Activated CD4-positive, alpha-beta T cell treated with anti-CD3 and anti-CD28 coated beads for 36 hours (primary cell): Measurements from ENCODE around the gene ERGIC1. TPM values are rescaled to one million over a fixed set of nuclear protein-coding genes. Genes with fewer than 3 reads are reported as not detected.

Experiments used
- ATAC-seq: fragments of 200-7000 bp; cut with Tn5 transposase; one replicate; pipeline ENCODE4 v1.10.0; 2021; ENCODE audit warnings: mild to moderate bottlenecking, moderate library complexity
- CTCF ChIA-PET: fragments of 350-600 bp; sonication (Branson Sonifier 250); formaldehyde crosslinking; loops from one replicate; lab custom pipeline; 2021; ENCODE audit warnings: antibody characterized with exemption; lab: Charles Lee
- POLR2A ChIA-PET: fragments of 350-600 bp; sonication (Branson Sonifier 250); formaldehyde crosslinking; loops from one replicate; lab custom pipeline; 2021; ENCODE audit warnings: antibody characterized with exemption, inconsistent platforms; lab: Charles Lee
- DNase-seq: peaks from one replicate; pipeline ENCODE4 v3.0.0-alpha.2; 2020
- H3K27ac Mint-ChIP-seq: one replicate; pipeline ENCODE4 v1.8.0; 2021; ENCODE audit warnings: mixed read lengths
- H3K27me3 Mint-ChIP-seq: one replicate; pipeline ENCODE4 v1.8.0; 2021; ENCODE audit warnings: mixed read lengths
- H3K36me3 Mint-ChIP-seq: one replicate; pipeline ENCODE4 v1.8.0; 2021; ENCODE audit warnings: low read depth, mixed read lengths
- H3K4me1 Mint-ChIP-seq: one replicate; pipeline ENCODE4 v1.8.0; 2021; ENCODE audit warnings: mixed read lengths
- H3K4me3 Mint-ChIP-seq: one replicate; pipeline ENCODE4 v1.8.0; 2021; ENCODE audit warnings: mild to moderate bottlenecking, moderate library complexity, mixed read lengths
- H3K9me3 Mint-ChIP-seq: one replicate; pipeline ENCODE4 v1.8.0; 2021; ENCODE audit warnings: low read depth, mixed read lengths
- intact Hi-C, 2 experiments: fragments of 100-400 bp; cut with DNase I in 1 of 2; cut with micrococcal nuclease in 1 of 2; formaldehyde crosslinking; loops; one replicate each; pipeline versions ENCODE4 v1.14.2 to v1.15.1; 2022 to 2024; cut with DNase I, micrococcal nuclease
- total RNA-seq, 2 experiments: library from RNA; stranded (reverse); gene quantifications; one replicate each; pipeline ENCODE4 v1.2.3, GENCODE V29; 2021

The ERGIC1 gene
- total RNA-seq, 2 experiments from 2014 or later: 40.3 to 50.0 TPM

DNA sequence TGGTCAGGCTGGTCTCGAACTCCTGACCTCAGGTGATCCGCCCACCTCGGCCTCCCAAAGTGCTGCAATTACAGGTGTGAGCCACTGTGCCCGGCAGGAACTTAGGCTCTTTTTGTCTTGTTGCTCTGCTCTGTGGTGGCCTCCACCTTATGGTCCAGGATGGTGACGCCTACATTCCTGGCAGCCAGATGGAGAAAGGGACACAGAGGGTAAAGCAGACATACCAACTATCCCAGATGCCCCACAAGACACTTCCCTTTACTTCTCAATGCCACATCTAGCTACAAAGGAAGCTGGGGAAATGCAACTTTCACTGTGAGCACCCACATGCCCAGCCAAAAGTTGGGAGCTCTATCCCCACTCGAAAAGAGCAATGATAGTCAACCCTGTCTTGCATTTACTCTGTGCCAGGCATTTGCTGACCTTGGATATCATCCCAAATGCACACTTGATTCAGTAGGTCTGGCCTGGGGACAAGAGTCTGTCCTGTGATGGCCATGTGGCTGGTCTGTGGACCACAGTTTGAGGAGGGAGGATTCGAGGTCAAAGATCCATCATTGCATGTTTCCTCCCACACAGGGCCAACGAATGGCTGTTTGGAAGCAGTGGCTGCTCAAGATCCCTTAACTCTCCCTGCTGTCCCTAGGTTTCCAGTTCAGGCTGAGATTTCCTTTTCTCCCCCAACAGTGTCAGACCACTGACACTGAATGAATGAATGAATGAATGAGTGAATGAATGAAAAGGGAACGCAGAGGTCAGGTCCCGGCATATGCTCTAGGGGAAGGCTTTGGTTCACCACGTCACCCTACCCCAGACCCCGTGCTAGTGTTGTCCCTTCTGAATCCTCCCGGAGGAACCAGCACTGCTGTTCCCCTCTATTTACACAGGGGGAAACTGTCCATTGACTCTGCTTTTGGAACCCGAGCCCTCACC is 1.4 kb upstream of the ERGIC1 start:
- ATAC-seq (no peak), DNase-seq (no peak)
- Mint-ChIP-seq H3K27ac (peak overlapping the region; percentile 7), H3K4me1 (peaks cover 39% of the 10 kb centered on the region), H3K27me3 (no peaks in the 10 kb centered on the region), H3K9me3 (no peaks in the 10 kb centered on the region), H3K36me3 (peaks cover 5% of the 10 kb centered on the region), H3K4me3 (peak overlapping the region; percentile 79)
- intact Hi-C loops: loop anchor here in 1 of 2 experiments (5.0 kb wide), 2 partner anchors 115 to 225 kb away; partner anchors contain the start of gene CREBRF
- ChIA-PET CTCF (no interaction called here), POLR2A (no interaction called here)

DNA sequence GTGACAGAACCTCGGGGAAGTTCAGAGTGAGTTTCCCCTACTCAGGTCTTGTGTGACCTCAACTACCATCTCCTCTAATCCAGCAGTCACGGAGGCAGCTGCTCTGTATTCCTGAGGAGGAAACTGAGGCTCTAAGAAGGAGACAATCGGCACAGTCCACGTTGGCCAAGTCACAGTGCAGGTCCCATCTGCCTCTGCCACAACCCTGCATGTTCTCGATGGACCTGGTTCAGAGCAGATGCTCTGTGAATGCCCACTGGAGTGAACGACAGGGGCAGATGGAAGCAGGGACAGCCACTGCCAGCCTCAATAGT is 722 bp upstream of the ERGIC1 start:
- Mint-ChIP-seq H3K36me3 (peaks cover 5% of the 10 kb centered on the region), H3K4me1 (peaks cover 42% of the 10 kb centered on the region), H3K4me3 (peak overlapping the region; percentile 79), H3K27me3 (no peaks in the 10 kb centered on the region), H3K9me3 (no peaks in the 10 kb centered on the region), H3K27ac (peak overlapping the region; percentile 7)
- ChIA-PET CTCF (interaction anchor here (1.0 kb wide), 1 partner anchor 60 kb away, joined by 3 read pairs; no protein-coding TSS in a partner anchor), POLR2A (no interaction called here)
- no peak for ATAC-seq
- intact Hi-C loops: loop anchor here in 1 of 2 experiments (5.0 kb wide), 2 partner anchors 116 to 224 kb away; partner anchors contain the start of gene CREBRF
- DNase-seq: no peak

DNA sequence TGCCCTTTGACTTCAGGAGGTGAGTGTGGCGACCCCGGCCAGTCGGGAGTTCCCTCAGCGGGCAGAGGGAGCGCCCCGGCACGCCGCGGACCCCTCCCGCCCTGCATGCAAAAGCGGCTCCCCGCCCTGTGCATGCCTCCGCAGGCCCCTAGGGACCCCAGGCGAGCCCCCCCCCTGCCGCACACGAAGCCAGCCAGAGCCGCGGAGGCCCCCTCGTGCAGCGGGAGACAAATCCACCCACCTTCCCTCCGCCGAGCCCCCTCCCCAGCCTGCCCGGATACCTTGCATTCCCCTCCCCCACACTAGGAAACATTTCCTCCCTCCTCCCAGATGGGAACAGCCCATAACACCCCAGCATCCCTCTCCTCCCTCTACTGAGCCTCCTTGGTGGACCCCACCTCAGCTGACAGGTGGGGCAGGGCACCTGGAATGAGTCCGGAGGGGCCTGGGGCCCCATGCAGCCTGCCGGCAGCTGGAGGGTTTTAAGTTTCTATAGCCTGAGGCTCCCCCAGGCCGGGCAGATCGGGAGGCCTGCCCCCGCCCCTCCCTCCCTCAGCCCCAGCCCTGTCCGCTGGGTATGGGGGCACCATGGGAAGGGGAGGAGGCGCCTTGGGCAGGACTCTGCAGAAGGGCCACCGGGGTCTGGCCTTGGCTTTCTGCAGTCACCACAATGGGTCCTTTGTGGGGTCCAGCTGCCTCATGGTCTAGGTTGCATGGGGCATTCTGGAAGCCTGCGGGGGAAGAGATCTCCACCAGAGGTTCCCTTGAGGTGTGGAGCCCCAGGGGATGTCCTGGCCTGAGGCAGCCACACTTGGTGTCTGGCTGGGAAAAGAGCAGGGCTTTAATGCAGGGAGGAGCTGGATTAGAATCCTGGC is 601 bp downstream of the ERGIC1 start:
- ATAC-seq: peak; percentile 18
- H3K9me3 Mint-ChIP-seq: no peaks in the 10 kb centered on the region

DNA sequence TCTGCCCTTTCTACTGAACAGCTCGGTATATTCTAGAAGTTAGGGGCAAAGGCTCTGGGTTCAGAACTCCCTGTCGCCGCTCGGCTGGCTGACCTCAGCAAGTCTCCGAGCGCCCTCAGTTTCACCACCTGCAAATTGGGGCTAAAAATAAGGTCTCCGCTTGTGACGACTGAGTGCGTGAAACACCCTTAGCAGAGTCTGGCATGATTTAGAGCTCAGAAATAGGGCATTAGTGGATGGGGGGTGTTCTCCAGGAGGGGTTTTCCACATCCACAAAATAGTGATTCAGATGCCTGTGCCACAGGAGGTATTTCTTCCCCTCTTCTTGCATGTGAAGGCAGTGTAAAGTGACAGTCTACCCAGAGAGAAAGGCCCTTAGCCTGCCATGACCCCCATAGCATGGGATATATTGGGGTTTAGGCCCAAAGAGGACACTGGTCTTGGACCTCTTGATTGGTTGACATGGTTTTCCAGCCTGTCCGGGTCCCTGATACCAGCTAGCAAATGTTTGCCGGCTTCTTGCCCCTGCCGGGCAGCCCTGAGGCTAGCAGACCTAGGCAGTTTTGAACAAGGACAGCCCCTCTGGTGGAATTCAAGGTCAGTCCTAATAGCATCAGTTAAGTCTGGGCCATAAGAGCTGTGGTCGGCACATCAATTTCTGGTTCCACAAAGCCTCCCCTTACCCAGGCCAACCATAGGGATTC is 1.4 kb downstream of the ERGIC1 start:
- Mint-ChIP-seq H3K36me3 (peaks cover 5% of the 10 kb centered on the region), H3K9me3 (no peaks in the 10 kb centered on the region), H3K27ac (peak overlapping the region; percentile 42), H3K4me1 (peaks cover 42% of the 10 kb centered on the region), H3K4me3 (peak overlapping the region; percentile 79), H3K27me3 (no peaks in the 10 kb centered on the region)
- POLR2A ChIA-PET: interaction anchor here (0.6 to 1.5 kb wide), 4 partner anchors 28 to 127 kb away, joined by 3 to 7 read pairs (median 4); no protein-coding TSS in a partner anchor
- CTCF ChIA-PET: interaction anchor here (0.6 to 1.7 kb wide), 4 partner anchors 71 to 122 kb away, joined by 3 to 5 read pairs (median 4); no protein-coding TSS in a partner anchor
- intact Hi-C loops: loop anchor here in 1 of 2 experiments (2.0 kb wide), 1 partner anchor 63 kb away; no protein-coding TSS in a partner anchor
- DNase-seq (no peak), ATAC-seq (no peak)

More for the DNA sequence above, 601 bp downstream of the ERGIC1 start:
- H3K4me3 Mint-ChIP-seq: peak overlapping the region; percentile 79
- peak overlapping the region; percentile 55 for H3K27ac Mint-ChIP-seq
- ChIA-PET CTCF (interaction anchor here (0.6 to 1.4 kb wide), 3 partner anchors 62 to 118 kb away, joined by 3 to 4 read pairs (median 3); no protein-coding TSS in a partner anchor), POLR2A (interaction anchor here (0.9 to 1.5 kb wide), 2 partner anchors 62 to 70 kb away, joined by 3 to 4 read pairs; no protein-coding TSS in a partner anchor)
- H3K36me3 Mint-ChIP-seq: peaks cover 5% of the 10 kb centered on the region
- peaks cover 42% of the 10 kb centered on the region for H3K4me1 Mint-ChIP-seq
- no peaks in the 10 kb centered on the region for H3K27me3 Mint-ChIP-seq
- peak; percentile 28 for DNase-seq
- intact Hi-C loops: loop anchor here (1.0 to 5.0 kb wide), 6 partner anchors 27 to 223 kb away; partner anchors contain the start of genes CREBRF (in 1 of the 2) and RPL26L1 (in 1 of the 2)

DNA sequence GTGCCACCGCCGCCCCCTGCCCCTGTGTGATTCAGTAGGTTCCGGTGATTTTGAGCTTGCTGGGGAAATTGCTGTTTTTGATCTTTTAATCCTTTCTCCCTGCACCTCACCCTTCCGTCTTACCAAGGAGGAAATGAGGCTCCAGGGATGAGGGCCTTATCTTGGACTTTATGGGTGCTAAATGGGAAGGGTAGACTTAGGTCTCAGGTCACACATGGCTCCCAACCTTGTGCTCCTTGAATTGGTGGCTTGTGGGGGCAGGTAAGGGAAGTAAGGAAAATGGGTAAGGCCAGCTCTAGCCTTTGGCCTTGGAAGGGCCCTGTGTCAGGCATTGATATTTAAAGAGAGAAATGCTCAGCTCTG is 1.9 kb downstream of the ERGIC1 start:
- no peak for ATAC-seq
- POLR2A ChIA-PET: interaction anchor here (0.6 to 0.9 kb wide), 4 partner anchors 28 to 126 kb away, joined by 3 to 7 read pairs (median 3); no protein-coding TSS in a partner anchor
- no peak for DNase-seq
- no peak overlapping the region for H3K27ac Mint-ChIP-seq
- no peaks in the 10 kb centered on the region for H3K9me3 Mint-ChIP-seq
- intact Hi-C loops: loop anchor here in 1 of 2 experiments (2.0 kb wide), 1 partner anchor 63 kb away; no protein-coding TSS in a partner anchor
- peaks cover 5% of the 10 kb centered on the region for H3K36me3 Mint-ChIP-seq
- H3K4me1 Mint-ChIP-seq: peaks cover 42% of the 10 kb centered on the region
- CTCF ChIA-PET: interaction anchor here (0.6 to 1.7 kb wide), 4 partner anchors 96 to 122 kb away, joined by 3 to 5 read pairs (median 4); no protein-coding TSS in a partner anchor
- H3K4me3 Mint-ChIP-seq: peak overlapping the region; percentile 79
- H3K27me3 Mint-ChIP-seq: no peaks in the 10 kb centered on the region

DNA sequence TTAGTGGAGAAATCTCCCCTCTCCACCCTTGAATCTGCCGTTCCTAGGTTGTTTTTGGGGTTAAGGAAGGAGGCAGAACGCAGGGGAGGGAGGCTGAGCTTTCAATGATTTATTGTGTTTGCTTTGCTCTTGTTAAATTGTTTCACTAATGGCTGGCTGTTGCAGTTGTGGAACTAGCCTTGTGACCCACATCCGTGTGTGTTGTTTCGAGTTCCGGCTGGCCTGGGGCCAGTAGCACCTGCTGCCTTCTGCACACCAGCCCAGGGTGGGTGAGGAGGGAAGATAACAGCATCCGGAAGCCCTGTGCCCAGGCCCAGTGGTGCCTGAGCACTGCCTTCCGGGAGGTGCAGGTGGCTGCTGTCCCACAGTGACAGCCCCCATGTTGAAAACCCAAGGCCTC is 3.6 kb downstream of the ERGIC1 start:
- Mint-ChIP-seq H3K36me3 (peaks cover 5% of the 10 kb centered on the region), H3K27me3 (no peaks in the 10 kb centered on the region), H3K9me3 (no peaks in the 10 kb centered on the region), H3K4me3 (peak overlapping the region; percentile 33), H3K27ac (peak overlapping the region; percentile 63), H3K4me1 (peaks cover 42% of the 10 kb centered on the region)
- peak; percentile 55 for ATAC-seq
- POLR2A ChIA-PET: interaction anchor here (0.6 kb wide), 1 partner anchor 188 kb away, joined by 3 read pairs; no protein-coding TSS in a partner anchor
- intact Hi-C loops: no loop called here
- DNase-seq: peak; percentile 62
- CTCF ChIA-PET: interaction anchor here (0.6 to 0.8 kb wide), 2 partner anchors 16 to 113 kb away, joined by 3 read pairs; no protein-coding TSS in a partner anchor

DNA sequence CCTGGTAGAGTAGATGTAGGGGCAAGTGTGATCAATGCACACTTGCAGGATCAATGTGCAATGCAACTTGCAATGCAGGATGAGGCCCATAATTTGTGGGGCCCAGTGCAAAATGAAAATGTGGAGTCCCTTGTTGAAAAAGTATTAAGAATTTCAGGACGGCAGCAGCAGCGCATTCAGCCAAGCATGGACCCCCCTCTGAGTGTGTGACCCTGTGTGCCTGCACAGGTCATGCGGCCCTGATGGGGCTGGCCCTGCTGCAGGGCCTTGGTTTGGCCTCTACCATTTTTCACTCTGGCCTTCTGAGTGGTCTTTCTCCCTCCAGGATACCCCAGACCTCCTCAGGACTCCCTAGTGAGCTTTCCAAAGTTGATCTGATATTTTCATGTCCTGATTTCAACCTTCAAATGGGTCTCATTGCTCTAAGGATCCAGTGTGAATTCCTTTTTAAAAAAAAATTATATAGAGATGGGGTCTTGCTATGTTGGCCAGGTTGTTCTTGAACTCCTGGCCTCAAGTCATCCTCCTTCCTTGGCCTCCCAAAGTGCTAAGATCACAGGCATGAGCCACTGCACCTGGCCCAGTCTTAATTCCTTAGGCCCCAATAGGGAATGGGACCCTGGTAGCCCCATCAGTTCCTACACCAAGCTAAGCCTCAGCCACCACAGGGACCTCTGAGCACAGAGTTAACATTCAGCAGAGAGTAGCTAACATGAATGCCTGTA is 4.3 kb downstream of the ERGIC1 start:
- peaks cover 5% of the 10 kb centered on the region for H3K36me3 Mint-ChIP-seq
- peaks cover 38% of the 10 kb centered on the region for H3K4me1 Mint-ChIP-seq
- no peak overlapping the region for H3K27ac Mint-ChIP-seq
- ChIA-PET POLR2A (interaction anchor here (0.6 kb wide), 1 partner anchor 188 kb away, joined by 3 read pairs; no protein-coding TSS in a partner anchor), CTCF (interaction anchor here (0.6 kb wide), 1 partner anchor 113 kb away, joined by 3 read pairs; no protein-coding TSS in a partner anchor)
- no peaks in the 10 kb centered on the region for H3K27me3 Mint-ChIP-seq
- intact Hi-C loops: no loop called here
- ATAC-seq (no peak), DNase-seq (no peak)
- no peak overlapping the region for H3K4me3 Mint-ChIP-seq
- H3K9me3 Mint-ChIP-seq: no peaks in the 10 kb centered on the region

DNA sequence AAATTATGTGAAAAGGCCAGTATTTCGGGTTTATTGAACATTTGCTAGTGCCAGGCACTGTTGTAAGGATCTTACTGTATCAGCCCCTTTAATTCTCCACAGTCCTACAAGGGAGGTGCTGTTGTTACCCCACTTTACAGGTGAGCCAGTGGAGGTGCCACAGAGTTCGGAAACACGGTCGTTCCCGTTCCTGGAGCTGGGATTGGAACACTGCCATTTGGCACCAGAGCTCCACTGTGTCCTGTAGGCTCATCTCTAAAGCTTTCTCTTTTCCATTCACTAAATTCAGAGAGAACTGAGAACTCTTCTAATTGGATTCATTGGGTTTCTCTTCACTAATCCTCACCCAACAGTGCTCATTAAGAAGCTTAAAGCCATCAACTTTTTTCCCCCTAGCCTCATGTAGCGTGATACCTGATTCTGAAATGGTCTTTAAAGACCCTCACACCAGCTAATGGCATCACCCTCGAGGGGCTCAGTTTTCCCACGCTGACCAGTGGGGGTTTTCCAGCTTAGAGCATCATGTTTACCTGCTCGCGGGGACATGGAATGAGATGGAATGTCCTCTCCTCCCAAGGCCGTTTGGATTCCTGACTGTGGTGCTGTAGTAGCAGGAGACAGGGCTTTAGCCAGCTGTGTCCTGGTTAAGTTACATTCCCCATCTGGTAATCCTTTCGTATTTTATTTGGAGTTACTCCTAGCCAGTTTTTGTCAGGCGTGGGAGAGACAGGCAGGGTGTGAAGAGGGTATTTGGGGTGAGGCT is 5.8 kb downstream of the ERGIC1 start:
- Mint-ChIP-seq H3K4me1 (peaks cover 35% of the 10 kb centered on the region), H3K27ac (no peak overlapping the region), H3K4me3 (no peak overlapping the region), H3K36me3 (peaks cover 5% of the 10 kb centered on the region), H3K27me3 (no peaks in the 10 kb centered on the region), H3K9me3 (no peaks in the 10 kb centered on the region)
- intact Hi-C loops: loop anchor here in 1 of 2 experiments (10.0 kb wide), 1 partner anchor 75 kb away; no protein-coding TSS in a partner anchor
- CTCF ChIA-PET: interaction anchor here (1.0 kb wide), 1 partner anchor 12 kb away, joined by 3 read pairs; no protein-coding TSS in a partner anchor
- POLR2A ChIA-PET: no interaction called here
- DNase-seq (no peak), ATAC-seq (no peak)
